ENCODE results near the gene GPR156.

GRCh38 chr3:120265989-120266388 lies 19.0 kb downstream of the GPR156 start:
- TF ChIP-seq EZH2 (IDR thresholded peaks at IDR 0.05; ENCODE audit: low read depth) (no peak), CTCF (conservative IDR thresholded peaks at IDR 0.05) (no peak)

Measured in PC-9 (cell line).